Colonic mucosa (tissue), 4 donors: Measurements from ENCODE around the gene C10orf120. TPM values are rescaled to one million over a fixed set of nuclear protein-coding genes. Genes with fewer than 3 reads are reported as not detected.

Experiments
- DNase-seq: peaks from one replicate; pipeline ENCODE4 v3.0.0-alpha.2; 2020
- H3K27ac ChIP-seq: fragments of 200-600 bp; one replicate; pipeline ENCODE4 v1.8.0; 2021
- H3K27me3 ChIP-seq: fragments of 200-600 bp; one replicate; pipeline ENCODE4 v1.8.0; 2021
- H3K36me3 ChIP-seq: fragments of 200-600 bp; one replicate; pipeline ENCODE4 v1.8.0; 2021
- H3K4me1 ChIP-seq: fragments of 200-600 bp; one replicate; pipeline ENCODE4 v1.8.0; 2021; ENCODE audit warnings: mild to moderate bottlenecking
- H3K4me3 ChIP-seq: fragments of 200-600 bp; one replicate; pipeline ENCODE4 v1.8.0; 2021
- H3K9ac ChIP-seq, 2 donors: one replicate each; pipeline ENCODE4 v1.7.0; 2013; ENCODE audit warnings: control low read depth in 2 of 2, low read depth in 2 of 2, low read length in 2 of 2
- H3K9me3 ChIP-seq: fragments of 200-600 bp; one replicate; pipeline ENCODE4 v1.8.0; 2021
- intact Hi-C: fragments of 100-400 bp; cut with DNase I; formaldehyde crosslinking; loops from one replicate; pipeline ENCODE4 v1.14.1; 2022
- total RNA-seq, 2 donors: library from RNA; stranded (reverse); fragmentation: NEBNext Ultra II Directional in 1 of 2; extraction: Animal tissue kit (Norgen Biotek cat#: 25700) in 1 of 2; gene quantifications; one replicate each; pipeline ENCODE4 v1.2.1, GENCODE V29; 2021
- TF ChIP-seq, protein P1 (sequence below): fragments of 200-600 bp; IDR thresholded peaks from one replicate; pipeline ENCODE4 v1.8.0; 2022; ENCODE audit warnings: antibody characterized with exemption, mild to moderate bottlenecking
- donor health status: healthy.
- donor health status: DM: no; HTN: no; CAD: no.
- donor health status: DM: no; HTN: no; CAD: no.

The C10orf120 gene
- total RNA-seq, 2 donors from 2014 or later = not detected

DNA sequence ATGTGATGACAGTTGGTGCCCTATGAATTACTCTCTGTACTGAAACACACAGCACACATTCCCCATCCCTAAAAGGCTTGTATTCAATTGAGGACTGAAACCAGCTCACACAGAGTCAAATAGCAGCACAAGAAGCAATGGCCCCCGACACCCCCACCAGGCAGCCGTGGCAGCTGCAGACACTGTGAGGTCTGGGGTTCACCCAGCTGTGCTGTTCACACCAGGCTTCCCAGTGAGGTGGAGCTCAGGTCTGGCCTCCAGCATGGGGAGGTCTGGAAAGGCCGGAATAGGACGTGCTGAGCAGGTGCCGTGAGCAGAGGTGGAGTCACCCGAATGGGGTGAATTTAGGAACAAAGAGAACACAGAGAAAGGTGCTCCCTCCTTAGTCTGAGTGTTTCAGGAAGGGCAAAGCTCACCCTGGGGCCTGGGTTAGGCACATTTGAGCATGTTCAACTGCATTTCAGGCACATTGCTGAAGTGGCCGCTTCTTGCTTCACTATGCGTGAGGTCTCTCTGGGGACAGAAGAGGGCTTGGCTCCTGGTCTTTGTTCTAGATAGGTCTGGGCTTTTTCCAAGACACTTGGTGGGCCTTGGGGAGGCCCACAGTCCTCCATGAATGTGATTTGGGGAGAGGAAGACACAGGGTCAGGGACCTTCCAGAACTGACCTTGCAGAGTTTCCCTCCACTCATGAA is 41.1 kb downstream of the C10orf120 start:
- Histone ChIP-seq H3K4me3 (no peak overlapping the region), H3K9ac (no peak overlapping the region), H3K27ac (no peak overlapping the region), H3K9me3 (no peaks in the 10 kb centered on the region), H3K4me1 (no peaks in the 10 kb centered on the region), H3K36me3 (no peaks in the 10 kb centered on the region), H3K27me3 (no peaks in the 10 kb centered on the region)
- intact Hi-C loops = no loop called here
- no peak for DNase-seq
- TF ChIP-seq, protein P1, sequence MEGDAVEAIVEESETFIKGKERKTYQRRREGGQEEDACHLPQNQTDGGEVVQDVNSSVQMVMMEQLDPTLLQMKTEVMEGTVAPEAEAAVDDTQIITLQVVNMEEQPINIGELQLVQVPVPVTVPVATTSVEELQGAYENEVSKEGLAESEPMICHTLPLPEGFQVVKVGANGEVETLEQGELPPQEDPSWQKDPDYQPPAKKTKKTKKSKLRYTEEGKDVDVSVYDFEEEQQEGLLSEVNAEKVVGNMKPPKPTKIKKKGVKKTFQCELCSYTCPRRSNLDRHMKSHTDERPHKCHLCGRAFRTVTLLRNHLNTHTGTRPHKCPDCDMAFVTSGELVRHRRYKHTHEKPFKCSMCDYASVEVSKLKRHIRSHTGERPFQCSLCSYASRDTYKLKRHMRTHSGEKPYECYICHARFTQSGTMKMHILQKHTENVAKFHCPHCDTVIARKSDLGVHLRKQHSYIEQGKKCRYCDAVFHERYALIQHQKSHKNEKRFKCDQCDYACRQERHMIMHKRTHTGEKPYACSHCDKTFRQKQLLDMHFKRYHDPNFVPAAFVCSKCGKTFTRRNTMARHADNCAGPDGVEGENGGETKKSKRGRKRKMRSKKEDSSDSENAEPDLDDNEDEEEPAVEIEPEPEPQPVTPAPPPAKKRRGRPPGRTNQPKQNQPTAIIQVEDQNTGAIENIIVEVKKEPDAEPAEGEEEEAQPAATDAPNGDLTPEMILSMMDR = no peak

DNA sequence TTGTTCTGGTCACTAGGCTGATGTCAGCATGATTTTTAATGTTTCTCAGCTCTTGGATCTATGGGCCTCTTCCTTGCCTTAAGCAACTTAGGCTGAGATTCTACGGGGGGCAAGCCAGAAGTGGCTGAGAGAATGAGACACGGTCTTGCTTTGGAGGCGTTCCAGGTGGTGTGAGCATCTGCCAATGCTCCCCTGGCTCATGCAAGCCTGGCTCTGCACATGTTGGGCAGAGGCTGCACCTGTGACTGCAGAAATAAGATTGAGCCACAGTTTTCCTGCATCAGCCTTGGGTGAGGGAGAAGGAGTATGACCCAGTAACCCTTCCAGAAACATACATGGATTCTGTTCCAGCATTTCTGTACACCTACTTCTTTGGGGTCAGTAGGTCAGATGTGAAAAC is 41.9 kb downstream of the C10orf120 start:
- TF ChIP-seq, protein P1 = no peak
- intact Hi-C loops = no loop called here

DNA sequence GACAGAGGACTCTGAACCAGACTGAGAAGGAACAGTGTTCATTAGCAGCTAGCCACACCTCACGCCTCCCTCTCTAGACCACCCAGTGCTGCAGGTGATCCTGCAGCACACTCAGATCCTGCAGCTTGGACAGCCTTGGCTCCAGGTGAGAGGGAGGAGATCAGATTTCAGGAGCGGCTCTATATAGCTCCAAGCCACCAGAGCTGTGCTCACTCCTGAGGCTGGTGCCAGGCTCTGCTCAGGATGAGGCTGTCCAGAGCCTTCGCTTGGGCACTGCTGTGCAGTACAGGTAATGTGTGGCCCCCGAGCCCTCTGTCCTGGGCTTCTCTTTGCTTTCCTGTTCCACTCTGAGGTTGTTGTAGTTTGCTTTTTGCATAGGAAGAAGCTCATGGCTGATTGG is 42.4 kb downstream of the C10orf120 start:
- Histone ChIP-seq H3K36me3 (no peaks in the 10 kb centered on the region), H3K27ac (no peak overlapping the region), H3K27me3 (no peaks in the 10 kb centered on the region), H3K9ac (no peak overlapping the region), H3K9me3 (no peaks in the 10 kb centered on the region), H3K4me3 (no peak overlapping the region), H3K4me1 (no peaks in the 10 kb centered on the region)
- no peak for DNase-seq
- TF ChIP-seq, protein P1 = no peak
- intact Hi-C loops = no loop called here

More for the DNA sequence above, 41.9 kb downstream of the C10orf120 start:
- Histone ChIP-seq H3K9me3 (no peaks in the 10 kb centered on the region), H3K27me3 (no peaks in the 10 kb centered on the region), H3K9ac (no peak overlapping the region), H3K4me1 (no peaks in the 10 kb centered on the region), H3K4me3 (no peak overlapping the region), H3K36me3 (no peaks in the 10 kb centered on the region), H3K27ac (no peak overlapping the region)
- DNase-seq = no peak

DNA sequence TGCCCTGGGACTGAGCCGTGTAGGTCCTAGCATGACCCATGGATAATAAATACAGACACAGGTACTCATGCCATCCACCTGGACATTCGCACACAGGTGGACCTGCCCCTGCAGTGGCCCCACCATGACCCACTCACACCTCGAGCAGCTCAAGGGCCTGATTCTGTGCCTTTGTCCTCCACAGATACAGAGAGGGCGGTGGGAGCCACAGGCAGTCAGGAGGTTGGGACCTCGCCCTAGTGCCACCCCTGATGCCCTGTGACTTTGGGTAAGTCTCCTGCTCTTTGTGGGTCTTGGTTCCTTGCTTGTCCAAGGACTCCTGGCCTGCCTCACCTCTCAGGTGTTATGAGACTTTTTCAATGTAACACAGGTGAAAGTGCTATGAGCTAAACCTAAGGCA is 42.9 kb downstream of the C10orf120 start:
- Histone ChIP-seq H3K36me3 (no peaks in the 10 kb centered on the region), H3K4me3 (no peak overlapping the region), H3K9me3 (no peaks in the 10 kb centered on the region), H3K4me1 (no peaks in the 10 kb centered on the region), H3K27me3 (no peaks in the 10 kb centered on the region), H3K27ac (no peak overlapping the region), H3K9ac (no peak overlapping the region)
- intact Hi-C loops = no loop called here
- TF ChIP-seq, protein P1 = no peak
- no peak for DNase-seq

DNA sequence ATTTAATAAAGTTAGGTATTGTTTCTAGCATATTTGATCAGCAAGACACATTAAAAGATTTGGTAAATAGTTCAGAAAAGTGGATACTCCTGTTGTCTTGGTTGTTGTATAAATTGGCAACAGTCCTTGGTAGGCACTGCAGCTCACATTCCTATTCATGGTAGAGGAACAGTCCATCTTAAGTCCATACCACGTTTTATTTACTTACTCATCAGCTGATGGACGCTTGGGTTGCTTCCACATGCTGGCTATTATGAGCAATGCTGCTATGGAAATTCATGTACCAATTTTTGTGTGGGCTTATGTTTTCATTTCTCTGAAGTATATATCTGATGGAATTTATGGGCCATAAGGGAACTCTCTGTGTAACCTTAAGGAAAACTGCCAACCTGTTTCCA is 43.3 kb downstream of the C10orf120 start:
- TF ChIP-seq, protein P1 = no peak
- no peak overlapping the region for H3K4me3 ChIP-seq
- H3K4me1 ChIP-seq = no peaks in the 10 kb centered on the region
- intact Hi-C loops = no loop called here
- no peaks in the 10 kb centered on the region for H3K9me3 ChIP-seq
- no peak for DNase-seq
- no peak overlapping the region for H3K9ac ChIP-seq
- H3K27me3 ChIP-seq = no peaks in the 10 kb centered on the region
- no peak overlapping the region for H3K27ac ChIP-seq
- H3K36me3 ChIP-seq = no peaks in the 10 kb centered on the region
